ENCODE data around the gene EVI5.

DNA sequence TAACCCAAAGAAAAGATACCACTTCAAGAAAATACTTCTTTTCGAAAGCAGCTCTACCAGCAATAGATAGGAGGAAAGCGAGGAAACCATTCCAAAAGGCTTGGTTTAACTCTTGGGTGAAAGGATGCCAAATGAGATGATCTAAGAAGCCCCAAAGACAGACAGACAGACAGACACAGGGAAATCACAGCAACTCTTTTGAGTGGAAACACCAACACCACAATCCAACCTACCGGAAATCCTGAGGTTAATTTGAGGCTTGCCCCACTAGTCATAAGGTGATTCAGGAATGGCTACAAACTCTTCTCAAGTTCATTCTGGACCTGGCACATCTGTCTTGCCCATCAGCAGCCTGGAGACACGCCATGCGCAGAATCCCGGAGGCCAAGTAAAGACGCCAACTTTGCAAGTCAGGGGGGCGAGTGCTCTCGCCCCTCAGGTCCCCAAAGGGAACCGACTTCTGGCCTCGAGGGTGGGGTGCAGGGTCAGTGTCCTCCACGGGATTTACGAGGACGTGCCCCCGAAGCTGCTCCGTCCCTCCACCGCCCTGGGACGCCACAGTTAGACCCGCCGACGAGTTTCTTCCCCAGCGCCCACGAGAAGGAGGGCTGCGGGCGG is 778 bp downstream of the EVI5 start:
- TF ChIP-seq EZH2phosphoT487 (IDR thresholded peaks at IDR 0.05; ENCODE audit: insufficient read depth, low read depth): no peak
- no peak for TF ChIP-seq EZH2 (IDR thresholded peaks at IDR 0.05; ENCODE audit: insufficient read depth, poor library complexity, severe bottlenecking)

Measured in GM23248 (cell line).